Calu3 (cell line): ENCODE results near the gene PSMF1. TPM values are rescaled to one million over a fixed set of nuclear protein-coding genes. Genes with fewer than 3 reads are reported as not detected.

Source experiments
- BruUV-seq: library from RNA; stranded (reverse); fragments of 400-500 nt; replicated peaks from 2 replicates; lab custom pipeline; 2021; lab: Mats Ljungman, UMichigan
- CTCF ChIA-PET: fragments of 300-600 bp; sonication (Branson Sonifier 250); formaldehyde crosslinking; loops from one replicate; lab custom pipeline; 2022; ENCODE audit warnings: antibody characterized with exemption; lab: Charles Lee
- DNase-seq: peaks from one replicate; pipeline ENCODE4 v3.0.0; 2022
- H3K27ac Mint-ChIP-seq: one replicate; pipeline ENCODE4 v1.8.0; 2022; ENCODE audit warnings: mixed read lengths; ENCODE audit not compliant: unreplicated experiment
- H3K27me3 Mint-ChIP-seq: one replicate; pipeline ENCODE4 v1.8.0; 2022; ENCODE audit warnings: mixed read lengths; ENCODE audit not compliant: unreplicated experiment
- H3K36me3 Mint-ChIP-seq: one replicate; pipeline ENCODE4 v1.8.0; 2022; ENCODE audit warnings: mild to moderate bottlenecking, moderate library complexity, mixed read lengths; ENCODE audit not compliant: insufficient read depth, unreplicated experiment
- H3K4me1 Mint-ChIP-seq: one replicate; pipeline ENCODE4 v1.8.0; 2022; ENCODE audit warnings: mild to moderate bottlenecking, low read depth, mixed read lengths; ENCODE audit not compliant: unreplicated experiment
- H3K4me3 Mint-ChIP-seq: one replicate; pipeline ENCODE4 v1.8.0; 2022; ENCODE audit warnings: mild to moderate bottlenecking, low read depth, moderate library complexity, mixed read lengths; ENCODE audit not compliant: unreplicated experiment
- H3K9me3 Mint-ChIP-seq: one replicate; pipeline ENCODE4 v1.8.0; 2022; ENCODE audit warnings: low read depth, mixed read lengths; ENCODE audit not compliant: unreplicated experiment
- CTCF ChIP-seq: fragments of 200-600 bp; IDR thresholded peaks from one replicate; pipeline ENCODE4 v1.8.0; 2022; ENCODE audit warnings: antibody characterized with exemption; ENCODE audit not compliant: unreplicated experiment
- intact Hi-C: fragments of 100-400 bp; cut with micrococcal nuclease; formaldehyde crosslinking; loops from one replicate; pipeline ENCODE4 v1.10.0; 2022; ENCODE audit not compliant: unreplicated experiment
- total RNA-seq: library from RNA; stranded (reverse); gene quantifications from 2 replicates; pipeline ENCODE4 v1.2.3, GENCODE V29; 2022

PSMF1 gene
- total RNA-seq, 1 experiment from 2014 or later: 112 TPM

GRCh38 chr20:1154691-1155090 lies 36.3 kb downstream of the PSMF1 start:
- H3K4me3 Mint-ChIP-seq: no peak overlapping the region
- BruUV-seq: no TSS peak
- peaks cover 6% of the 10 kb centered on the region for H3K36me3 Mint-ChIP-seq
- no peak for TF ChIP-seq CTCF
- H3K4me1 Mint-ChIP-seq: no peaks in the 10 kb centered on the region
- CTCF ChIA-PET: no interaction called here
- no peaks in the 10 kb centered on the region for H3K9me3 Mint-ChIP-seq
- DNase-seq: no peak
- intact Hi-C loops: no loop called here
- H3K27me3 Mint-ChIP-seq: no peaks in the 10 kb centered on the region
- H3K27ac Mint-ChIP-seq: no peak overlapping the region

- H3K36me3 Mint-ChIP-seq: peaks cover 11% of the 10 kb centered on the region
- no peaks in the 10 kb centered on the region for H3K9me3 Mint-ChIP-seq
- no peak overlapping the region for H3K4me3 Mint-ChIP-seq
- no peak overlapping the region for H3K27ac Mint-ChIP-seq
- CTCF ChIA-PET: no interaction called here
- H3K27me3 Mint-ChIP-seq: no peaks in the 10 kb centered on the region
- no peaks in the 10 kb centered on the region for H3K4me1 Mint-ChIP-seq
- intact Hi-C loops: no loop called here
- BruUV-seq: no TSS peak
- TF ChIP-seq CTCF: no peak
- no peak for DNase-seq
Observed at GRCh38 chr20:1155342-1155741, 36.9 kb downstream of the PSMF1 start.

GRCh38 chr20:1160496-1160895 lies 42.1 kb downstream of the PSMF1 start:
- H3K9me3 Mint-ChIP-seq: no peaks in the 10 kb centered on the region
- no peak overlapping the region for H3K27ac Mint-ChIP-seq
- peaks cover 15% of the 10 kb centered on the region for H3K36me3 Mint-ChIP-seq
- no peak for DNase-seq
- BruUV-seq: no TSS peak
- CTCF ChIA-PET: no interaction called here
- H3K27me3 Mint-ChIP-seq: no peaks in the 10 kb centered on the region
- H3K4me3 Mint-ChIP-seq: no peak overlapping the region
- TF ChIP-seq CTCF: no peak
- intact Hi-C loops: no loop called here
- H3K4me1 Mint-ChIP-seq: no peaks in the 10 kb centered on the region

- H3K36me3 Mint-ChIP-seq: peaks cover 15% of the 10 kb centered on the region
- H3K4me3 Mint-ChIP-seq: no peak overlapping the region
- CTCF ChIA-PET: interaction anchor here (0.5 kb wide), 1 partner anchor 220 kb away, joined by 5 read pairs; no protein-coding TSS in a partner anchor
- no peaks in the 10 kb centered on the region for H3K9me3 Mint-ChIP-seq
- TF ChIP-seq CTCF: no peak
- no peak for DNase-seq
- intact Hi-C loops: no loop called here
- no peaks in the 10 kb centered on the region for H3K4me1 Mint-ChIP-seq
- H3K27me3 Mint-ChIP-seq: no peaks in the 10 kb centered on the region
- no TSS peak for BruUV-seq
- no peak overlapping the region for H3K27ac Mint-ChIP-seq
Observed at GRCh38 chr20:1160991-1161390, 42.6 kb downstream of the PSMF1 start.
